CD14-positive monocyte (primary cell): ENCODE results near the gene GAREM2. TPM values are rescaled to one million over a fixed set of nuclear protein-coding genes. Genes with fewer than 3 reads are reported as not detected.

Experiments
- DNase-seq, 3 donors: peaks; one replicate each; pipeline ENCODE4 v3.0.0-alpha.2; 2011 to 2022
- H2AFZ ChIP-seq: 2 replicates; pipeline ENCODE4 v1.6.0; 2012; ENCODE audit warnings: mild to moderate bottlenecking, low read depth, low read length, inconsistent platforms; ENCODE audit not compliant: insufficient read depth, poor library complexity, severe bottlenecking
- H3K27ac ChIP-seq, 2 donors: 1 replicate in 1 of 2; 2 replicates in 1 of 2; pipeline ENCODE4 v1.5.1; 2012 to 2013; ENCODE audit warnings: low read length in 2 of 2, control low read depth in 1 of 2, inconsistent platforms in 1 of 2, low read depth in 1 of 2, mild to moderate bottlenecking in 1 of 2
- H3K27me3 ChIP-seq, 2 donors: one replicate each; pipeline versions ENCODE4 v1.6.0 to v1.6.1; 2011 to 2013; ENCODE audit warnings: low read length in 2 of 2; ENCODE audit not compliant: control insufficient read depth in 2 of 2, insufficient read depth in 2 of 2
- H3K36me3 ChIP-seq, 2 donors: replicated peaks in 1 of 2; 1 replicate in 1 of 2; 2 replicates in 1 of 2; pipeline versions ENCODE4 v1.5.1 to v1.6.1; 2012 to 2013; ENCODE audit warnings: low read length in 2 of 2, control low read depth in 1 of 2, inconsistent platforms in 1 of 2, mild to moderate bottlenecking in 1 of 2; ENCODE audit not compliant: insufficient read depth in 2 of 2, control insufficient read depth in 1 of 2
- H3K4me1 ChIP-seq, 2 donors: 1 replicate in 1 of 2; 2 replicates in 1 of 2; pipeline versions ENCODE4 v1.5.1 to v1.6.1; 2012 to 2013; ENCODE audit warnings: low read length in 2 of 2, control low read depth in 1 of 2, inconsistent platforms in 1 of 2, mild to moderate bottlenecking in 1 of 2, moderate library complexity in 1 of 2; ENCODE audit not compliant: insufficient read depth in 2 of 2, control insufficient read depth in 1 of 2
- H3K4me2 ChIP-seq: replicated peaks from 2 replicates; pipeline ENCODE3; 2012; ENCODE audit warnings: low read length, moderate library complexity, mild to moderate bottlenecking; ENCODE audit not compliant: poor library complexity, severe bottlenecking; ENCODE audit errors: extremely low read depth
- H3K4me3 ChIP-seq, 3 experiments: fragments of 200-600 bp in 1 of 3; sonication (generic) in 1 of 3; replicated peaks in 1 of 3; 1 replicate in 2 of 3; 2 replicates in 1 of 3; pipeline ENCODE4 v1.5.1; 2011 to 2013; ENCODE audit warnings: low read length in 3 of 3, mild to moderate bottlenecking in 3 of 3, control low read depth in 2 of 3, low read depth in 2 of 3, inconsistent platforms in 1 of 3, moderate library complexity in 1 of 3
- H3K79me2 ChIP-seq: 2 replicates; pipeline ENCODE4 v1.6.0; 2012; ENCODE audit warnings: mild to moderate bottlenecking, control low read depth, inconsistent platforms, low read length, moderate library complexity; ENCODE audit not compliant: insufficient read depth
- H3K9ac ChIP-seq: 2 replicates; pipeline ENCODE4 v1.6.0; 2017; ENCODE audit warnings: low read length, mild to moderate bottlenecking; ENCODE audit not compliant: insufficient read depth, poor library complexity, severe bottlenecking
- H3K9me3 ChIP-seq, 2 donors: replicated peaks in 1 of 2; 1 replicate in 1 of 2; 2 replicates in 1 of 2; pipeline versions ENCODE4 v1.5.1 to v1.6.1; 2012 to 2013; ENCODE audit warnings: low read length in 2 of 2, control low read depth in 1 of 2; ENCODE audit not compliant: control insufficient read depth in 1 of 2, insufficient read depth in 1 of 2
- H4K20me1 ChIP-seq: 2 replicates; pipeline ENCODE4 v1.6.0; 2012; ENCODE audit warnings: mild to moderate bottlenecking, low read length, control low read depth, moderate library complexity; ENCODE audit not compliant: insufficient read depth
- H3K27ac Mint-ChIP-seq, 7 donors: one replicate each; pipeline ENCODE4 v1.8.0; 2020; ENCODE audit warnings: mild to moderate bottlenecking in 7 of 7, mixed read lengths in 7 of 7, moderate library complexity in 6 of 7, inconsistent platforms in 2 of 7
- H3K27me3 Mint-ChIP-seq, 3 donors: one replicate each; pipeline ENCODE4 v1.8.0; 2021 to 2022; ENCODE audit warnings: low read depth in 3 of 3, mild to moderate bottlenecking in 3 of 3, mixed read lengths in 3 of 3, moderate library complexity in 3 of 3, inconsistent platforms in 1 of 3
- H3K36me3 Mint-ChIP-seq, 2 donors: one replicate each; pipeline ENCODE4 v1.8.0; 2020; ENCODE audit warnings: mixed read lengths in 2 of 2, inconsistent platforms in 1 of 2, mild to moderate bottlenecking in 1 of 2
- H3K4me1 Mint-ChIP-seq: one replicate; pipeline ENCODE4 v1.8.0; 2020; ENCODE audit warnings: mild to moderate bottlenecking, mixed read lengths
- H3K4me3 Mint-ChIP-seq, 2 donors: one replicate each; pipeline ENCODE4 v1.8.0; 2020; ENCODE audit warnings: mild to moderate bottlenecking in 2 of 2, mixed read lengths in 2 of 2, moderate library complexity in 1 of 2
- H3K9me3 Mint-ChIP-seq, 7 donors: one replicate each; pipeline ENCODE4 v1.8.0; 2020 to 2022; ENCODE audit warnings: mixed read lengths in 7 of 7, mild to moderate bottlenecking in 6 of 7, moderate library complexity in 6 of 7, inconsistent platforms in 2 of 7
- WGBS: methylation state at CpG from one replicate; pipeline ENCODE4 v1.1.5; 2013; ENCODE audit warnings: missing lambda C conversion rate; ENCODE audit not compliant: insufficient coverage; 5-methylcytosine and 5-hydroxymethylcytosine counted together
- intact Hi-C, 2 donors: fragments of 100-400 bp; cut with micrococcal nuclease; formaldehyde crosslinking; loops; one replicate each; pipeline versions ENCODE4 v1.15.0 to v1.15.1; 2023
- polyA plus RNA-seq, 3 donors: library from polyadenylated mRNA; depleted of rRNA in 1 of 3; unstranded in 2 of 3; stranded (reverse) in 1 of 3; fragments of 300-500 nt in 2 of 3; fragments of >200 nt in 1 of 3; fragmentation: Illumina TruSeq in 2 of 3; gene quantifications; 1 replicate in 2 of 3; 2 replicates in 1 of 3; pipeline ENCODE4 v1.2.3, GENCODE V29; 2012 to 2021
- TF ChIP-seq, protein P1 (sequence below): fragments of 200-600 bp; IDR thresholded peaks from one replicate; pipeline ENCODE4 v1.8.0; 2022; ENCODE audit warnings: antibody characterized with exemption, mild to moderate bottlenecking

Gene GAREM2
- polyA plus RNA-seq, 3 donors: 0.08 to 0.09 TPM; not detected in 1

DNA sequence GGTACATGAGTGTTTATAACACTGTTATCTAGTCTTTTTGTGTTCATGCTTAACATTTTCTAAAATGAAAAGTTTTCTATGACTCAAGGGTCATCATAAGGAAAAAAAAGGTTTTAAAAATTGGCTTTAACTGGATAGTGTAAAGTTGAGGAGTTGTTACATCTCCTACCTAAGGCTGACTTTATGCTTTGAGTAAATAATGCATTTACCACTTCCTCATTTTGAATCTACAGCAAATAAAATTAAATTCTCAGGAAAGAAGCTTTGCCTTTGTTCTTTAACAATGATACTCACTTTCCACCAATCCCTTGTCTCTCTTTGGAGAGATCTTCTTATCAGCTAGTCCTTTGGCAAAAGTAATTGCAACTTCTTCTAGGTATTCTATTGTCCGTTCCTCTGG, 41.9 kb downstream of the GAREM2 start:
- WGBS: 100% methylated on average over 1 of the region's 1 CpG
- Histone ChIP-seq H4K20me1 (peaks cover 24% of the 10 kb centered on the region), H3K4me3 (no peak overlapping the region), H3K4me1 (no peaks in the 10 kb centered on the region), H3K27ac (peak overlapping the region in 1 of 2 donors; percentile 31), H3K27me3 (no peaks in the 10 kb centered on the region), H2AFZ (no peak overlapping the region), H3K36me3 (peaks cover 88 to 93% of the 10 kb centered on the region in 2 donors), H3K4me2 (no peak overlapping the region), H3K79me2 (no peaks in the 10 kb centered on the region), H3K9me3 (no peaks in the 10 kb centered on the region), H3K9ac (no peak overlapping the region)
- intact Hi-C loops: no loop called here
- peaks cover 88 to 97% of the 10 kb centered on the region in 2 donors for H3K36me3 Mint-ChIP-seq
- H3K4me1 Mint-ChIP-seq: no peaks in the 10 kb centered on the region
- DNase-seq: no peak
- H3K27me3 Mint-ChIP-seq: no peaks in the 10 kb centered on the region
- no peak overlapping the region for H3K4me3 Mint-ChIP-seq
- peaks cover 0 to 4% (median 2%) of the 10 kb centered on the region in 7 donors for H3K9me3 Mint-ChIP-seq
- TF ChIP-seq, protein P1, sequence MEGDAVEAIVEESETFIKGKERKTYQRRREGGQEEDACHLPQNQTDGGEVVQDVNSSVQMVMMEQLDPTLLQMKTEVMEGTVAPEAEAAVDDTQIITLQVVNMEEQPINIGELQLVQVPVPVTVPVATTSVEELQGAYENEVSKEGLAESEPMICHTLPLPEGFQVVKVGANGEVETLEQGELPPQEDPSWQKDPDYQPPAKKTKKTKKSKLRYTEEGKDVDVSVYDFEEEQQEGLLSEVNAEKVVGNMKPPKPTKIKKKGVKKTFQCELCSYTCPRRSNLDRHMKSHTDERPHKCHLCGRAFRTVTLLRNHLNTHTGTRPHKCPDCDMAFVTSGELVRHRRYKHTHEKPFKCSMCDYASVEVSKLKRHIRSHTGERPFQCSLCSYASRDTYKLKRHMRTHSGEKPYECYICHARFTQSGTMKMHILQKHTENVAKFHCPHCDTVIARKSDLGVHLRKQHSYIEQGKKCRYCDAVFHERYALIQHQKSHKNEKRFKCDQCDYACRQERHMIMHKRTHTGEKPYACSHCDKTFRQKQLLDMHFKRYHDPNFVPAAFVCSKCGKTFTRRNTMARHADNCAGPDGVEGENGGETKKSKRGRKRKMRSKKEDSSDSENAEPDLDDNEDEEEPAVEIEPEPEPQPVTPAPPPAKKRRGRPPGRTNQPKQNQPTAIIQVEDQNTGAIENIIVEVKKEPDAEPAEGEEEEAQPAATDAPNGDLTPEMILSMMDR: no peak
- peak overlapping the region in 1 of 7 donors; percentile 43 for H3K27ac Mint-ChIP-seq

DNA sequence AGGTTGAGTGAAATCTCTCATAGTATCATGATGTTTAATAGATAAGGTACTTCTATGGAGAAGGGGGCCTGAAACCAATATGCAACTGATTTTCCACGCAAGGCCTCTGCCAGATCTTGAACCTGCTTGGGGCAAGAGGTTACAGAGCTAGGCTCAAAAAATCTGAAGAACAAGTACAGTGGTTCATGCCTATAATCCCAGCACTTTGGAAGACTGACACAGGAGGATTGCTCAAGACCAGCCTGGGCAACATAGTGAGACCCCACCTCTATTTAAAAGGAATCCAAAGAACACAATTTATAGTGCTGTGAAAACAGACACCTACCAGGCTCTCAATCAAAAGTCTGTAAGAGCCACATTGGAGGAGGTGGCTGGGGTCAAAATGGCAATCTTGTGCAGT, 42.9 kb downstream of the GAREM2 start:
- Histone ChIP-seq H4K20me1 (peaks cover 33% of the 10 kb centered on the region), H3K4me1 (no peaks in the 10 kb centered on the region), H3K36me3 (peaks cover 86 to 93% of the 10 kb centered on the region in 2 donors), H3K4me3 (no peak overlapping the region), H3K79me2 (no peaks in the 10 kb centered on the region), H3K9me3 (no peaks in the 10 kb centered on the region), H2AFZ (no peak overlapping the region), H3K9ac (no peak overlapping the region), H3K27me3 (no peaks in the 10 kb centered on the region), H3K4me2 (no peak overlapping the region), H3K27ac (no peak overlapping the region)
- peaks cover 86 to 93% of the 10 kb centered on the region in 2 donors for H3K36me3 Mint-ChIP-seq
- peaks cover 0 to 4% (median 2%) of the 10 kb centered on the region in 7 donors for H3K9me3 Mint-ChIP-seq
- H3K27me3 Mint-ChIP-seq: no peaks in the 10 kb centered on the region
- peak overlapping the region in 2 of 7 donors; percentile 18 to 33 for H3K27ac Mint-ChIP-seq
- H3K4me3 Mint-ChIP-seq: no peak overlapping the region
- 100% methylated on average over 1 of the region's 1 CpG for WGBS
- no peak for DNase-seq
- intact Hi-C loops: no loop called here
- TF ChIP-seq, protein P1: no peak
- H3K4me1 Mint-ChIP-seq: no peaks in the 10 kb centered on the region
